ENCODE results near the gene ENTPD1. TPM values are rescaled to one million over a fixed set of nuclear protein-coding genes. Genes with fewer than 3 reads are reported as not detected.
"Not testable (repeated sequence)": the region's sequence is repeated elsewhere in the genome, so short reads cannot be mapped to it uniquely, and the experiment has no call there.

ENTPD1 gene
- total RNA-seq, 1 donor from 2014 or later = 1.6 TPM

DNA sequence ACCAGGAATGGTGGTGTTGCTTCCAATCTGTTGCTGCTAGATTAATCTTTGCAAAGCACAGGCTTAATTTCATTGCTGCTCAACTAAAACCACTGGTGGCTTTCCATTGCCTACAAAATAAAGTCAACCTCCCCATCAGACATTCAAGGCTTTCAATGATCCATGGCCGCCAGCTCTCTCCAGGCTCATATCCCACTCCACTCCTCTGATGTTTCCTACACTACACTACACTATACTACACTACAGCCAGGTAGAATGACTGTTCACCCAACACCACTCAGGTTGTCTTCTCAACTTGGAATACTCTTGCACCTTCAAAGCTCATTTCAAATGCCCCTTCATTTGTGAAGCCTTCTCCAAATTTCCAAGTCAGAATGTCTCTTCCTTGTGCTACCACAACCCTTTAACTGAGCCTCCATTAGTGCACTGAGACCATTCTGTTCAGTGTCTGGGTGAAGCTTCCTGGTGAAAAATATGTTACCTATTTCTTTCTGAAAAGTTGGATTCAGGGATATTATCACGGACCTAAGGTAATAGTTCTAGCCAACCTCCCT, 116.3 kb downstream of the ENTPD1 start:
- Histone ChIP-seq H3K9me3 (ENCODE audit: low read depth) (no peaks in the 10 kb centered on the region), H3K4me3 (no peak overlapping the region), H3K79me2 (ENCODE audit: low read depth) (no peaks in the 10 kb centered on the region), H3K27ac (no peak overlapping the region), H3K36me3 (peaks cover 6% of the 10 kb centered on the region), H3K27me3 (no peaks in the 10 kb centered on the region), H2AFZ (replicated peaks) (no peak overlapping the region), H3K4me1 (no peaks in the 10 kb centered on the region), H4K20me1 (ENCODE audit: low read depth) (no peaks in the 10 kb centered on the region), H3F3A (ENCODE audit: low read depth) (no peaks in the 10 kb centered on the region), H3K9ac (no peak overlapping the region), H3K4me2 (no peak overlapping the region)
- TF ChIP-seq, protein P1, sequence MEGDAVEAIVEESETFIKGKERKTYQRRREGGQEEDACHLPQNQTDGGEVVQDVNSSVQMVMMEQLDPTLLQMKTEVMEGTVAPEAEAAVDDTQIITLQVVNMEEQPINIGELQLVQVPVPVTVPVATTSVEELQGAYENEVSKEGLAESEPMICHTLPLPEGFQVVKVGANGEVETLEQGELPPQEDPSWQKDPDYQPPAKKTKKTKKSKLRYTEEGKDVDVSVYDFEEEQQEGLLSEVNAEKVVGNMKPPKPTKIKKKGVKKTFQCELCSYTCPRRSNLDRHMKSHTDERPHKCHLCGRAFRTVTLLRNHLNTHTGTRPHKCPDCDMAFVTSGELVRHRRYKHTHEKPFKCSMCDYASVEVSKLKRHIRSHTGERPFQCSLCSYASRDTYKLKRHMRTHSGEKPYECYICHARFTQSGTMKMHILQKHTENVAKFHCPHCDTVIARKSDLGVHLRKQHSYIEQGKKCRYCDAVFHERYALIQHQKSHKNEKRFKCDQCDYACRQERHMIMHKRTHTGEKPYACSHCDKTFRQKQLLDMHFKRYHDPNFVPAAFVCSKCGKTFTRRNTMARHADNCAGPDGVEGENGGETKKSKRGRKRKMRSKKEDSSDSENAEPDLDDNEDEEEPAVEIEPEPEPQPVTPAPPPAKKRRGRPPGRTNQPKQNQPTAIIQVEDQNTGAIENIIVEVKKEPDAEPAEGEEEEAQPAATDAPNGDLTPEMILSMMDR (IDR thresholded peaks at IDR 0.05) = no peak
- TF ChIP-seq EZH2phosphoT487 (IDR thresholded peaks at IDR 0.05) (no peak), EZH2 (IDR thresholded peaks at IDR 0.05) (no peak)
- H3K9me3 Mint-ChIP-seq = peaks cover 14% of the 10 kb centered on the region
- no peak overlapping the region for H3K27ac Mint-ChIP-seq
- no peaks in the 10 kb centered on the region for H3K4me1 Mint-ChIP-seq
- H3K36me3 Mint-ChIP-seq = peaks cover 39% of the 10 kb centered on the region
- DNase-seq (ENCODE audit: low spot score) = no peak
- peaks cover 2% of the 10 kb centered on the region for H3K27me3 Mint-ChIP-seq (ENCODE audit: insufficient read depth, low read depth)
- no peak overlapping the region for H3K4me3 Mint-ChIP-seq

DNA sequence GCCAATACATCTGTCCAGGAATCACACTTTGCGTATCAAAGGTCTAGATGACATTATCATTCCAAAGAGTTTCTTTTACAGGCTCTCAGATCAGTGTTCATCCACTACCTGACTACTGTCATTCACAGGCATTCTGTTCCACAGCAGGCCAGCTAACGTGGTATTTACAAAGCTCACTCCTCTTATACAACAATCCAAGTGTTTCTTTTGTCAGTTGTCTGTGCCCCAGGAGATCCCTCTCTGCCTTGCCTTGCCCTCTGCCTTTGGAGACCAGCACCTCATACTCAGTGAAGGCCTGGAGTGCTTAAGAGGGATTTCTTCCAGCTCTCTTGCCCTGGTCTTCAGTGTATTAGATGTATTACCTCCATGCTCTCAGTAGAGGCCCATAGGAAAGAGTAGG, 117.2 kb downstream of the ENTPD1 start:
- Histone ChIP-seq H3K79me2 (ENCODE audit: low read depth) (no peaks in the 10 kb centered on the region), H3K9ac (no peak overlapping the region), H3F3A (ENCODE audit: low read depth) (no peaks in the 10 kb centered on the region), H4K20me1 (ENCODE audit: low read depth) (no peaks in the 10 kb centered on the region), H3K27me3 (no peaks in the 10 kb centered on the region), H3K9me3 (ENCODE audit: low read depth) (no peaks in the 10 kb centered on the region), H3K27ac (no peak overlapping the region), H3K36me3 (peaks cover 6% of the 10 kb centered on the region), H3K4me2 (no peak overlapping the region), H2AFZ (replicated peaks) (no peak overlapping the region), H3K4me3 (no peak overlapping the region), H3K4me1 (no peaks in the 10 kb centered on the region)
- peaks cover 14% of the 10 kb centered on the region for H3K9me3 Mint-ChIP-seq
- peaks cover 2% of the 10 kb centered on the region for H3K27me3 Mint-ChIP-seq (ENCODE audit: insufficient read depth, low read depth)
- H3K27ac Mint-ChIP-seq = no peak overlapping the region
- H3K4me1 Mint-ChIP-seq = no peaks in the 10 kb centered on the region
- no peak overlapping the region for H3K4me3 Mint-ChIP-seq
- no peak for DNase-seq (ENCODE audit: low spot score)
- H3K36me3 Mint-ChIP-seq = peaks cover 42% of the 10 kb centered on the region
- TF ChIP-seq, protein P1 (IDR thresholded peaks at IDR 0.05) = no peak
- TF ChIP-seq EZH2phosphoT487 (IDR thresholded peaks at IDR 0.05) = no peak
- TF ChIP-seq EZH2 (IDR thresholded peaks at IDR 0.05) = no peak

DNA sequence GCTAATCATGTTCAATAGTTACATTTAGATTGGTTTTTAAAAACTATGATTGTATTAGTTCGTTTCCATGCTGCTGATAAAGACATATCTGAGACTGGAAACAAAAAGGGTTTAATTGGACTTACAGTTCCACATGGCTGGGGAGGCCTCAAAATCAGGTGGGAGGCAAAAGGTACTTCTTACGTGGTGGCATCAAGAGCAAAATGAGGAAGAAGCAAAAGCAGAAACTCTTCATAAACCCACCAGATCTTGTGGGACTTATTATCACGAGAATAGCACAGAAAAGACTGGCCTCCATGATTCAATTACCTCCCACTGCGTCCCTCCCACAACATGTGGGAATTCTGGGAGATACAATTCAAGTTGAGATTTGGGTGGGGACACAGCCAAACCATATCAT, 117.7 kb downstream of the ENTPD1 start:
- Mint-ChIP-seq H3K9me3 (peaks cover 14% of the 10 kb centered on the region), H3K27ac (no peak overlapping the region)

DNA sequence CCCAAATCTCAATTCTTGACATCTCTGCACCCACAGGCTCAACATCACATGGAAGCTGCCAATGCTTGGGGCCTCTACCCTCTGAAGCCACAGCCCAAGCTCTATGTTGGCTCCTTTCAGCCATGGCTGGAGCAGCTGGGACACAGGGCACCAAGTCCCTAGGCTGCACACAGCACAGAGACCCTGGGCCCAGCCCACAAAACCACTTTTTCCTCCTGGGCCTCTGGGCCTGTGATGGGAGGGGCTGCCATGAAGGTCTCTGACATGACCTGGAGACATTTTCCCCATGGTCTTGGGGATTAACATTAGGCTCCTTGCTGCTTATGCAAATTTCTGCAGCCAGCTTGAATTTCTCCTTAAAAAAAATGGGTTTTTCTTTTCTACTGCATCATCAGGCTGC, 118.8 kb downstream of the ENTPD1 start:
- not testable (repeated sequence) for H3K27ac Mint-ChIP-seq; H3K9me3 ChIP-seq (ENCODE audit: low read depth); H4K20me1 ChIP-seq (ENCODE audit: low read depth); H2AFZ ChIP-seq (replicated peaks); DNase-seq (ENCODE audit: low spot score); H3K79me2 ChIP-seq (ENCODE audit: low read depth); H3K36me3 ChIP-seq; H3K4me1 Mint-ChIP-seq; H3K27me3 ChIP-seq; H3K4me3 ChIP-seq; H3K27ac ChIP-seq; H3F3A ChIP-seq (ENCODE audit: low read depth); H3K27me3 Mint-ChIP-seq (ENCODE audit: insufficient read depth, low read depth); H3K4me3 Mint-ChIP-seq; H3K9ac ChIP-seq; H3K4me1 ChIP-seq; H3K4me2 ChIP-seq
- Mint-ChIP-seq H3K36me3 (peaks cover 43% of the 10 kb centered on the region), H3K9me3 (peaks cover 14% of the 10 kb centered on the region)

More for the DNA sequence above, 117.7 kb downstream of the ENTPD1 start:
- Mint-ChIP-seq H3K27me3 (ENCODE audit: insufficient read depth, low read depth) (peaks cover 2% of the 10 kb centered on the region), H3K4me3 (no peak overlapping the region), H3K4me1 (no peaks in the 10 kb centered on the region), H3K36me3 (peaks cover 42% of the 10 kb centered on the region)
- no peak overlapping the region for H2AFZ ChIP-seq (replicated peaks)
- no peak for DNase-seq (ENCODE audit: low spot score)
- H4K20me1 ChIP-seq (ENCODE audit: low read depth) = no peaks in the 10 kb centered on the region
- TF ChIP-seq, protein P1 (IDR thresholded peaks at IDR 0.05) = no peak
- TF ChIP-seq EZH2phosphoT487 (IDR thresholded peaks at IDR 0.05) (no peak), EZH2 (IDR thresholded peaks at IDR 0.05) (no peak)
- no peak overlapping the region for H3K9ac ChIP-seq
- no peaks in the 10 kb centered on the region for H3F3A ChIP-seq (ENCODE audit: low read depth)
- H3K4me3 ChIP-seq = no peak overlapping the region
- no peak overlapping the region for H3K27ac ChIP-seq
- no peaks in the 10 kb centered on the region for H3K27me3 ChIP-seq
- H3K4me2 ChIP-seq = no peak overlapping the region
- no peaks in the 10 kb centered on the region for H3K4me1 ChIP-seq
- peaks cover 6% of the 10 kb centered on the region for H3K36me3 ChIP-seq
- no peaks in the 10 kb centered on the region for H3K9me3 ChIP-seq (ENCODE audit: low read depth)
- no peaks in the 10 kb centered on the region for H3K79me2 ChIP-seq (ENCODE audit: low read depth)

All from neural progenitor cell (in vitro differentiated cells).